HL-60 (cell line): ENCODE data around the gene ZNF182.

Experiments
- DNase-seq, 2 experiments: peaks; one replicate each; pipeline ENCODE4 v3.0.0-alpha.2; 2010 to 2020; ENCODE audit warnings: low read depth in 1 of 2, low spot score in 1 of 2
- H3K27ac ChIP-seq: fragments of 250-450 bp; sonication (Bioruptor Pico); replicated peaks from 2 replicates; pipeline ENCODE4 v1.5.1; 2020; ENCODE audit warnings: mild to moderate bottlenecking, moderate library complexity
- H3K27me3 ChIP-seq: fragments of 250-450 bp; sonication (Bioruptor Pico); 2 replicates; pipeline ENCODE4 v1.5.1; 2021; ENCODE audit warnings: mild to moderate bottlenecking, moderate library complexity; ENCODE audit not compliant: insufficient read depth, poor library complexity, severe bottlenecking
- H3K4me3 ChIP-seq: replicated peaks from 2 replicates; pipeline ENCODE4 v1.5.1; 2011; ENCODE audit warnings: mild to moderate bottlenecking, control low read depth, low read length; ENCODE audit not compliant: insufficient read depth
- GABPA ChIP-seq: IDR thresholded peaks from 2 replicates; pipeline ENCODE4 v1.6.1; 2012; ENCODE audit warnings: low read depth
- POLR2AphosphoS5 ChIP-seq: IDR thresholded peaks from 2 replicates; pipeline ENCODE4 v1.6.1; 2012; ENCODE audit warnings: low read depth
- SPI1 ChIP-seq: IDR thresholded peaks from 2 replicates; pipeline ENCODE4 v1.6.1; 2012; ENCODE audit warnings: low read depth, mild to moderate bottlenecking, borderline replicate concordance
- TF ChIP-seq, protein P1 (sequence below): IDR thresholded peaks from 2 replicates; pipeline ENCODE4 v1.6.1; 2012; ENCODE audit warnings: low read depth; ENCODE audit not compliant: insufficient replicate concordance
- TF ChIP-seq, protein P2 (sequence below): IDR thresholded peaks from one replicate; pipeline ENCODE4 v1.5.1; 2011; ENCODE audit warnings: low read length, control low read depth, inconsistent platforms; ENCODE audit not compliant: insufficient read depth

Gene ZNF182

GRCh38 chrX:48002929-48003328 is 860 bp downstream of the ZNF182 start:
- Histone ChIP-seq H3K27me3 (no peaks in the 10 kb centered on the region), H3K4me3 (peak overlapping the region; percentile 58), H3K27ac (peak overlapping the region; percentile 86)
- no peak for DNase-seq
- TF ChIP-seq, protein P1, sequence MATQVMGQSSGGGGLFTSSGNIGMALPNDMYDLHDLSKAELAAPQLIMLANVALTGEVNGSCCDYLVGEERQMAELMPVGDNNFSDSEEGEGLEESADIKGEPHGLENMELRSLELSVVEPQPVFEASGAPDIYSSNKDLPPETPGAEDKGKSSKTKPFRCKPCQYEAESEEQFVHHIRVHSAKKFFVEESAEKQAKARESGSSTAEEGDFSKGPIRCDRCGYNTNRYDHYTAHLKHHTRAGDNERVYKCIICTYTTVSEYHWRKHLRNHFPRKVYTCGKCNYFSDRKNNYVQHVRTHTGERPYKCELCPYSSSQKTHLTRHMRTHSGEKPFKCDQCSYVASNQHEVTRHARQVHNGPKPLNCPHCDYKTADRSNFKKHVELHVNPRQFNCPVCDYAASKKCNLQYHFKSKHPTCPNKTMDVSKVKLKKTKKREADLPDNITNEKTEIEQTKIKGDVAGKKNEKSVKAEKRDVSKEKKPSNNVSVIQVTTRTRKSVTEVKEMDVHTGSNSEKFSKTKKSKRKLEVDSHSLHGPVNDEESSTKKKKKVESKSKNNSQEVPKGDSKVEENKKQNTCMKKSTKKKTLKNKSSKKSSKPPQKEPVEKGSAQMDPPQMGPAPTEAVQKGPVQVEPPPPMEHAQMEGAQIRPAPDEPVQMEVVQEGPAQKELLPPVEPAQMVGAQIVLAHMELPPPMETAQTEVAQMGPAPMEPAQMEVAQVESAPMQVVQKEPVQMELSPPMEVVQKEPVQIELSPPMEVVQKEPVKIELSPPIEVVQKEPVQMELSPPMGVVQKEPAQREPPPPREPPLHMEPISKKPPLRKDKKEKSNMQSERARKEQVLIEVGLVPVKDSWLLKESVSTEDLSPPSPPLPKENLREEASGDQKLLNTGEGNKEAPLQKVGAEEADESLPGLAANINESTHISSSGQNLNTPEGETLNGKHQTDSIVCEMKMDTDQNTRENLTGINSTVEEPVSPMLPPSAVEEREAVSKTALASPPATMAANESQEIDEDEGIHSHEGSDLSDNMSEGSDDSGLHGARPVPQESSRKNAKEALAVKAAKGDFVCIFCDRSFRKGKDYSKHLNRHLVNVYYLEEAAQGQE, result no peak
- TF ChIP-seq, protein P2, sequence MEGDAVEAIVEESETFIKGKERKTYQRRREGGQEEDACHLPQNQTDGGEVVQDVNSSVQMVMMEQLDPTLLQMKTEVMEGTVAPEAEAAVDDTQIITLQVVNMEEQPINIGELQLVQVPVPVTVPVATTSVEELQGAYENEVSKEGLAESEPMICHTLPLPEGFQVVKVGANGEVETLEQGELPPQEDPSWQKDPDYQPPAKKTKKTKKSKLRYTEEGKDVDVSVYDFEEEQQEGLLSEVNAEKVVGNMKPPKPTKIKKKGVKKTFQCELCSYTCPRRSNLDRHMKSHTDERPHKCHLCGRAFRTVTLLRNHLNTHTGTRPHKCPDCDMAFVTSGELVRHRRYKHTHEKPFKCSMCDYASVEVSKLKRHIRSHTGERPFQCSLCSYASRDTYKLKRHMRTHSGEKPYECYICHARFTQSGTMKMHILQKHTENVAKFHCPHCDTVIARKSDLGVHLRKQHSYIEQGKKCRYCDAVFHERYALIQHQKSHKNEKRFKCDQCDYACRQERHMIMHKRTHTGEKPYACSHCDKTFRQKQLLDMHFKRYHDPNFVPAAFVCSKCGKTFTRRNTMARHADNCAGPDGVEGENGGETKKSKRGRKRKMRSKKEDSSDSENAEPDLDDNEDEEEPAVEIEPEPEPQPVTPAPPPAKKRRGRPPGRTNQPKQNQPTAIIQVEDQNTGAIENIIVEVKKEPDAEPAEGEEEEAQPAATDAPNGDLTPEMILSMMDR, result no peak
- TF ChIP-seq POLR2AphosphoS5 (no peak), SPI1 (no peak), GABPA (no peak)

DNA sequence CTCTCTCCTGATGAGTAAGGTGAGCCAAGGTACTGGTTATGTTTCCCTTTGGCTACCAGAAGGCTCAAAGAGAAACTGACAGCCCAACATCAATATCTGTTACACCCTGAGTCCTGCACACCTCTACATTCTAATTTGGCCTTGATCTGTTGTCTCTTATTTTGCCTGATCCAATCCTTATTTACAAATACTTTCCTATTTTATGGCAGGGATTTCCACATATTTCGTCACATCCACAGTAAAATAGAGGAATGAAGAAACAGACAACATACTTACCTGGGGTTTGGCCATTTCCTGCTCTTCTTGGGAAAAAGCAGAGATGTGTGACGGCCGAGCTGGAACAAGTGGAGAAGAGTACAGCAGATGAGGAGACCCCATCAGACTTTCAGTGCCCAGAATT is 1.5 kb downstream of the ZNF182 start:
- Histone ChIP-seq H3K4me3 (no peak overlapping the region), H3K27me3 (no peaks in the 10 kb centered on the region), H3K27ac (no peak overlapping the region)
- DNase-seq, result no peak
- TF ChIP-seq POLR2AphosphoS5, result no peak
- TF ChIP-seq, protein P1, result no peak
- TF ChIP-seq GABPA, result no peak
- TF ChIP-seq, protein P2, result no peak
- TF ChIP-seq SPI1, result no peak

DNA sequence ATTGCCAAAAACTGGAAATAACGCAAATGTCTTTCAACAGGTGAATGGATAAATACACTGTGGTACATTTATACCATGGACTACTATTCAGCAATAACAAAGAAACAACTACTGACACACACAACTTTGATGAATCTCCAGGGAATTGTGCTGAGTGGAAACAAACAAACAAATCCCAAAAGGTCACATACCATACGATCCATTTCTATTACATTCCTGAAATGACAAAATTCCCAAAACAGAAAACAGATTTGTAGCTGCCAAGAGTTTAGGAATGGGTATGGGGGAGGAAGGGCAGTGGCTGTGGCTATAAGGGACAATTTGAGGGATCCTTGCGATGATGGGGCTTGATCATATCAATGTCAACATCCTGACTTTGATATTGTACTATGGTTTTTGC is 2.5 kb downstream of the ZNF182 start:
- Histone ChIP-seq H3K27ac (no peak overlapping the region), H3K4me3 (no peak overlapping the region), H3K27me3 (no peaks in the 10 kb centered on the region)
- no peak for DNase-seq
- TF ChIP-seq POLR2AphosphoS5 (no peak), SPI1 (no peak), GABPA (no peak)
- TF ChIP-seq, protein P2, result no peak
- TF ChIP-seq, protein P1, result no peak
